H9 (cell line): ENCODE results near the gene ZNF609. TPM values are rescaled to one million over a fixed set of nuclear protein-coding genes. Genes with fewer than 3 reads are reported as not detected.

Experiments
- DNase-seq: peaks from one replicate; pipeline ENCODE4 v3.0.0-alpha.2; 2017
- H2AFZ ChIP-seq: one replicate; pipeline ENCODE4 v1.6.1; 2013; ENCODE audit warnings: mild to moderate bottlenecking, low read length, control low read depth, moderate library complexity
- H2AK5ac ChIP-seq: 2 replicates; pipeline ENCODE4 v1.6.1; 2013; ENCODE audit warnings: low read length, control low read depth, mixed read lengths; ENCODE audit not compliant: insufficient read length
- H2BK120ac ChIP-seq: one replicate; pipeline ENCODE4 v1.6.1; 2013; ENCODE audit warnings: low read depth, mild to moderate bottlenecking, low read length, control low read depth, inconsistent platforms; ENCODE audit not compliant: poor library complexity, severe bottlenecking
- H2BK12ac ChIP-seq: 2 replicates; pipeline ENCODE4 v1.6.1; 2013; ENCODE audit warnings: low read length, control low read depth, mixed read lengths, low read depth; ENCODE audit not compliant: insufficient read length
- H2BK15ac ChIP-seq: 2 replicates; pipeline ENCODE4 v1.6.1; 2013; ENCODE audit warnings: low read depth, low read length, control low read depth
- H2BK20ac ChIP-seq: one replicate; pipeline ENCODE4 v1.6.1; 2013; ENCODE audit warnings: low read depth, mild to moderate bottlenecking, low read length, control low read depth, inconsistent platforms; ENCODE audit not compliant: poor library complexity, severe bottlenecking
- H2BK5ac ChIP-seq: 2 replicates; pipeline ENCODE4 v1.6.1; 2013; ENCODE audit warnings: low read length, control low read depth, mixed read lengths; ENCODE audit not compliant: insufficient read length
- H3K14ac ChIP-seq: 2 replicates; pipeline ENCODE4 v1.6.1; 2013; ENCODE audit warnings: low read length, control low read depth; ENCODE audit not compliant: insufficient read depth
- H3K18ac ChIP-seq: 2 replicates; pipeline ENCODE4 v1.6.1; 2013; ENCODE audit warnings: low read depth, mild to moderate bottlenecking, mixed read lengths, low read length, control low read depth; ENCODE audit not compliant: insufficient read length
- H3K23ac ChIP-seq: 2 replicates; pipeline ENCODE4 v1.6.1; 2013; ENCODE audit warnings: low read length, control low read depth, mixed read lengths, low read depth; ENCODE audit not compliant: insufficient read length
- H3K23me2 ChIP-seq: 2 replicates; pipeline ENCODE4 v1.6.1; 2013; ENCODE audit warnings: low read depth, mild to moderate bottlenecking, mixed read lengths, low read length, control low read depth; ENCODE audit not compliant: insufficient read length, poor library complexity, severe bottlenecking
- H3K27ac ChIP-seq: 2 replicates; pipeline ENCODE4 v1.5.1; 2013; ENCODE audit warnings: low read length, control low read depth, mixed read lengths, low read depth; ENCODE audit not compliant: insufficient read length
- H3K27me3 ChIP-seq: 2 replicates; pipeline ENCODE4 v1.6.1; 2013; ENCODE audit warnings: low read length, control low read depth, inconsistent platforms; ENCODE audit not compliant: insufficient read depth
- H3K4ac ChIP-seq: 2 replicates; pipeline ENCODE4 v1.6.1; 2013; ENCODE audit warnings: low read depth, mild to moderate bottlenecking, control low read depth, inconsistent platforms, low read length, moderate library complexity
- H3K4me1 ChIP-seq: 2 replicates; pipeline ENCODE4 v1.6.1; 2013; ENCODE audit warnings: low read length, control low read depth, inconsistent platforms; ENCODE audit not compliant: insufficient read depth
- H3K4me2 ChIP-seq: 2 replicates; pipeline ENCODE4 v1.6.1; 2013; ENCODE audit warnings: low read length, control low read depth, mixed read lengths; ENCODE audit not compliant: insufficient read length, insufficient read depth
- H3K56ac ChIP-seq: 2 replicates; pipeline ENCODE4 v1.6.1; 2013; ENCODE audit warnings: low read depth, mild to moderate bottlenecking, mixed read lengths, low read length, control low read depth; ENCODE audit not compliant: insufficient read length
- H3K79me1 ChIP-seq: 2 replicates; pipeline ENCODE4 v1.6.1; 2013; ENCODE audit warnings: low read depth, mild to moderate bottlenecking, moderate library complexity, low read length, control low read depth, inconsistent platforms; ENCODE audit not compliant: insufficient read depth, poor library complexity, severe bottlenecking
- H3K79me2 ChIP-seq: 2 replicates; pipeline ENCODE4 v1.6.1; 2013; ENCODE audit warnings: low read length, control low read depth, inconsistent platforms; ENCODE audit not compliant: insufficient read depth
- H3K9ac ChIP-seq: 2 replicates; pipeline ENCODE4 v1.6.1; 2013; ENCODE audit warnings: low read length, control low read depth, mixed read lengths; ENCODE audit not compliant: insufficient read length; ENCODE audit errors: extremely low read depth
- H3K9me3 ChIP-seq: one replicate; pipeline ENCODE4 v1.6.1; 2013; ENCODE audit warnings: low read depth, low read length, inconsistent platforms; ENCODE audit not compliant: control insufficient read depth
- H3T11ph ChIP-seq: one replicate; pipeline ENCODE4 v1.6.1; 2013; ENCODE audit warnings: mild to moderate bottlenecking, low read length, control low read depth, inconsistent platforms
- H4K20me1 ChIP-seq: one replicate; pipeline ENCODE4 v1.6.1; 2013; ENCODE audit not compliant: control insufficient read depth, insufficient read length, insufficient read depth
- H4K5ac ChIP-seq: 2 replicates; pipeline ENCODE4 v1.6.1; 2013; ENCODE audit warnings: low read depth, mild to moderate bottlenecking, mixed read lengths, low read length, control low read depth; ENCODE audit not compliant: insufficient read length
- H4K8ac ChIP-seq: replicated peaks from 2 replicates; pipeline ENCODE4 v1.6.1; 2013; ENCODE audit warnings: low read length, control low read depth, mixed read lengths, low read depth; ENCODE audit not compliant: insufficient read length
- H4K91ac ChIP-seq: 2 replicates; pipeline ENCODE4 v1.6.1; 2013; ENCODE audit warnings: low read depth, mild to moderate bottlenecking, moderate library complexity, mixed read lengths, low read length, control low read depth; ENCODE audit not compliant: insufficient read length
- H3K27ac Mint-ChIP-seq, 3 experiments: 2 replicates in 2 of 3; 3 replicates in 1 of 3; pipeline ENCODE4 v1.8.0; 2020 to 2021; ENCODE audit warnings: mixed read lengths in 3 of 3, mild to moderate bottlenecking in 1 of 3, moderate library complexity in 1 of 3
- H3K27me3 Mint-ChIP-seq: 2 replicates; pipeline ENCODE4 v1.8.0; 2021; ENCODE audit warnings: low read depth, mild to moderate bottlenecking, moderate library complexity, mixed read lengths
- H3K36me3 Mint-ChIP-seq, 3 experiments: 2 replicates in 2 of 3; 3 replicates in 1 of 3; pipeline ENCODE4 v1.8.0; 2020 to 2021; ENCODE audit warnings: low read depth in 3 of 3, mixed read lengths in 3 of 3; ENCODE audit not compliant: insufficient read depth in 1 of 3
- H3K4me1 Mint-ChIP-seq, 2 experiments: 2 replicates each; pipeline ENCODE4 v1.8.0; 2020; ENCODE audit warnings: mixed read lengths in 2 of 2
- H3K4me3 Mint-ChIP-seq, 2 experiments: 2 replicates in 1 of 2; 3 replicates in 1 of 2; pipeline ENCODE4 v1.8.0; 2020 to 2021; ENCODE audit warnings: mild to moderate bottlenecking in 2 of 2, mixed read lengths in 2 of 2, moderate library complexity in 1 of 2
- H3K9me3 Mint-ChIP-seq, 2 experiments: 2 replicates in 1 of 2; 3 replicates in 1 of 2; pipeline ENCODE4 v1.8.0; 2020; ENCODE audit warnings: mild to moderate bottlenecking in 2 of 2, mixed read lengths in 2 of 2, moderate library complexity in 1 of 2
- CTCF ChIP-seq: fragments of 200-600 bp; sonication (generic); conservative IDR thresholded peaks from 3 replicates; pipeline ENCODE4 v1.8.0; 2021; ENCODE audit warnings: antibody characterized with exemption, mild to moderate bottlenecking
- WGBS: extraction: QIAGEN DNeasy Blood & Tissue Kit; methylation state at CpG from one replicate; pipeline ENCODE4 v1.1.7; 2013; ENCODE audit warnings: missing lambda C conversion rate, low lambda C conversion rate, mixed read lengths; ENCODE audit not compliant: insufficient read length; ENCODE audit errors: extremely low coverage; 5-methylcytosine and 5-hydroxymethylcytosine counted together
- total RNA-seq: library from RNA; stranded (reverse); gene quantifications from 2 replicates; pipeline ENCODE4 v1.2.1, GENCODE V29; 2021

The ZNF609 gene
- total RNA-seq, 1 experiment from 2014 or later = 45.3 TPM

DNA sequence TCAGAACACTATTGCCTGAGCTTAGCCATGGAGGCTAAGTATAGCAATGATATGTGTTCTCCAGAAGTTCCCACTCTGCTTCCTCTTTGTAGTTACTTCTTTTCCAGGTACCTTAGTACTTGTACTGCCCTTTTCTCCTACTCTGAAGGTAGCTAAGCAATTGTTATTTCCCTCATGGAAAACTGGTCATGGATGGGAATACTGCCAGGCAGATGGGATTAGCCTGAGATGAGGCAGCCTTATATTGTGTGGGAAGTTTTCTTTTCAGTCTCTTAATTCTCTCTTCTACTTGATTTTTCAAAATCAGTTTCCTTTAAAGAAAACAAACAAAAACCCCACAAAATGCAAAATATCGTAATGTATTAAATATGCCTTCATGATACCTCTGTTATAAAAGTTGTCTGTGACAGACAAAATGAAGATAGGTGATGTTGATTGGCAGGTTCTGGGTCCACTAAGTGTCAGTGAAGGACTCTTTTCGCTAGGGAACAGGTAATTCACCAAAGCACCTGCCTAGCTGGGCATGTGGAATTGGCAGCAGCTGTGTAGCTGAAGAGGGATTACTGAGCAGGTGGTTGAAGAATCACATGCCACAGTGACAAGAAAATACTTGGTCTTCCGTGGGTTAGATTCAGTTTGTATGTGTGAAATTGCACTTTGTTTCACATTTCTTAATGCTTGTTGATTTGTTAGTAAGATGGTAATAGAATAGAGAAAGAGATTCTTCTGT is 4.1 kb downstream of the ZNF609 start:
- Mint-ChIP-seq H3K4me1 (peaks cover 52 to 64% of the 10 kb centered on the region in 2 experiments), H3K27ac (peak overlapping the region in 1 of 3 experiments; percentile 61; a peak in 2 of 7 replicates), H3K36me3 (peaks cover 2 to 14% (median 5%) of the 10 kb centered on the region in 3 experiments; a peak in 6 of 7 replicates), H3K9me3 (no peaks in the 10 kb centered on the region), H3K27me3 (no peaks in the 10 kb centered on the region), H3K4me3 (no peak overlapping the region)
- Histone ChIP-seq H3K23me2 (peaks cover 7% of the 10 kb centered on the region), H2AK5ac (no peak overlapping the region), H3K27ac (no peak overlapping the region), H2BK15ac (no peak overlapping the region), H2BK20ac (no peak overlapping the region), H4K20me1 (no peaks in the 10 kb centered on the region), H3K4me2 (no peak overlapping the region), H3K9ac (no peak overlapping the region), H4K8ac (no peak overlapping the region), H2AFZ (no peak overlapping the region), H3K79me1 (peaks cover 9% of the 10 kb centered on the region), H3K4me1 (peaks cover 7% of the 10 kb centered on the region), H3T11ph (no peak overlapping the region), H3K27me3 (no peaks in the 10 kb centered on the region), H3K18ac (no peak overlapping the region), H2BK5ac (no peak overlapping the region), H3K9me3 (no peaks in the 10 kb centered on the region), H3K14ac (no peak overlapping the region), H3K23ac (no peak overlapping the region), H3K4ac (no peak overlapping the region), H2BK120ac (no peak overlapping the region), H3K79me2 (peaks cover 29% of the 10 kb centered on the region; the same call in 1 of the 2 replicates), H4K5ac (no peak overlapping the region), H4K91ac (no peak overlapping the region), H2BK12ac (no peak overlapping the region), H3K56ac (no peak overlapping the region)
- WGBS = no CpG with 5 or more reads among the region's 3 CpGs
- TF ChIP-seq CTCF = no peak
- DNase-seq = no peak
